ENCODE measurements around the gene HOXC12. TPM values are rescaled to one million over a fixed set of nuclear protein-coding genes. Genes with fewer than 3 reads are reported as not detected.

HOXC12 gene
- total RNA-seq, 1 donor from 2014 or later: not detected

GRCh38 chr12:53978477-53979356 lies 24.0 kb downstream of the HOXC12 start:
- TF ChIP-seq CTCF (conservative IDR thresholded peaks at IDR 0.05): no peak
- no peaks in the 10 kb centered on the region for H3K9me3 Mint-ChIP-seq
- H3K4me1 Mint-ChIP-seq (ENCODE audit: unreplicated experiment): peaks cover 3% of the 10 kb centered on the region

GRCh38 chr12:53980104-53980801 lies 25.6 kb downstream of the HOXC12 start:
- H3K27me3 Mint-ChIP-seq: peaks cover 98% of the 10 kb centered on the region
- no peak overlapping the region for H3K4me3 Mint-ChIP-seq
- H3K36me3 Mint-ChIP-seq: no peaks in the 10 kb centered on the region
- peaks cover 8% of the 10 kb centered on the region for H3K4me1 Mint-ChIP-seq (ENCODE audit: unreplicated experiment)
- no peak overlapping the region for H3K27ac Mint-ChIP-seq
- TF ChIP-seq CTCF (conservative IDR thresholded peaks at IDR 0.05): no peak
- H3K9me3 Mint-ChIP-seq: no peaks in the 10 kb centered on the region
- DNase-seq (ENCODE audit: extremely low spot score, unreplicated experiment): no peak

More at GRCh38 chr12:53978477-53979356, 24.0 kb downstream of the HOXC12 start:
- Mint-ChIP-seq H3K27me3 (peaks cover 97% of the 10 kb centered on the region), H3K36me3 (no peaks in the 10 kb centered on the region), H3K27ac (no peak overlapping the region), H3K4me3 (no peak overlapping the region)
- no peak for DNase-seq (ENCODE audit: extremely low spot score, unreplicated experiment)

- H3K4me3 Mint-ChIP-seq: no peak overlapping the region
These were observed 26.2 kb downstream of the HOXC12 start for GRCh38 chr12:53980802-53981496.

GRCh38 chr12:53981634-53982565 lies 27.2 kb downstream of the HOXC12 start:
- DNase-seq (ENCODE audit: extremely low spot score, unreplicated experiment): no peak
- TF ChIP-seq CTCF (conservative IDR thresholded peaks at IDR 0.05): no peak
- Mint-ChIP-seq H3K27me3 (peaks cover 98% of the 10 kb centered on the region), H3K36me3 (no peaks in the 10 kb centered on the region), H3K9me3 (no peaks in the 10 kb centered on the region), H3K27ac (no peak overlapping the region), H3K4me3 (no peak overlapping the region), H3K4me1 (ENCODE audit: unreplicated experiment) (peaks cover 6% of the 10 kb centered on the region)

More at GRCh38 chr12:53980802-53981496, 26.2 kb downstream of the HOXC12 start:
- DNase-seq (ENCODE audit: extremely low spot score, unreplicated experiment): no peak
- no peak for TF ChIP-seq CTCF (conservative IDR thresholded peaks at IDR 0.05)
- peaks cover 6% of the 10 kb centered on the region for H3K4me1 Mint-ChIP-seq (ENCODE audit: unreplicated experiment)
- H3K9me3 Mint-ChIP-seq: no peaks in the 10 kb centered on the region
- no peak overlapping the region for H3K27ac Mint-ChIP-seq
- no peaks in the 10 kb centered on the region for H3K36me3 Mint-ChIP-seq
- peaks cover 98% of the 10 kb centered on the region for H3K27me3 Mint-ChIP-seq

Data from type B pancreatic cell (in vitro differentiated cells).